ENCODE measurements around the gene PLK3.

- TF ChIP-seq CTCF (IDR thresholded peaks at IDR 0.05) (no peak), POLR2A (IDR thresholded peaks at IDR 0.05) (no peak)
Observed at GRCh38 chr1:44777969-44778635, 22.1 kb upstream of the PLK3 start.

All from adrenal gland (tissue), 5 donors.